ENCODE measurements around the gene CTBP2.

Gene CTBP2

GRCh38 chr10:125005312-125006187 is 154.8 kb downstream of the CTBP2 start:
- ChIA-PET POLR2A (interaction anchor here (0.5 kb wide), 1 partner anchor 63 kb away, joined by 3 read pairs; no protein-coding TSS in a partner anchor), CTCF (interaction anchor here (0.6 kb wide), 1 partner anchor 196 kb away, joined by 9 read pairs; no protein-coding TSS in a partner anchor)
- TF ChIP-seq NFRKB (IDR thresholded peaks at IDR 0.05) (no peak), ZNF384 (IDR thresholded peaks at IDR 0.05) (no peak), BHLHE40 (IDR thresholded peaks at IDR 0.05; ENCODE audit: borderline replicate concordance) (no peak), FOXM1 (IDR thresholded peaks at IDR 0.05; ENCODE audit: borderline replicate concordance) (no peak), PKNOX1 (IDR thresholded peaks at IDR 0.05) (no peak), HDGF (IDR thresholded peaks at IDR 0.05; ENCODE audit: borderline replicate concordance) (no peak), ELF4 (IDR thresholded peaks at IDR 0.05) (no peak), FOXA1 (IDR thresholded peaks at IDR 0.05) (no peak), LEF1 (IDR thresholded peaks at IDR 0.05; ENCODE audit: borderline replicate concordance) (no peak), SP1 (IDR thresholded peaks at IDR 0.05) (no peak), ARNT (IDR thresholded peaks at IDR 0.05) (no peak), FOXK2 (IDR thresholded peaks at IDR 0.05) (no peak), TARDBP (IDR thresholded peaks at IDR 0.05) (no peak), SUZ12 (IDR thresholded peaks at IDR 0.05) (no peak), L3MBTL2 (conservative IDR thresholded peaks at IDR 0.05) (no peak), CTBP1 (IDR thresholded peaks at IDR 0.05; ENCODE audit: borderline replicate concordance) (no peak)
- DNase-seq (ENCODE audit: extremely low spot score): no peak

- TF ChIP-seq CTBP1 (IDR thresholded peaks at IDR 0.05; ENCODE audit: borderline replicate concordance): no peak
- TF ChIP-seq FOXA1 (IDR thresholded peaks at IDR 0.05): no peak
- TF ChIP-seq SP1 (IDR thresholded peaks at IDR 0.05): no peak
- no peak for TF ChIP-seq FOXK2 (IDR thresholded peaks at IDR 0.05)
- TF ChIP-seq LEF1 (IDR thresholded peaks at IDR 0.05; ENCODE audit: borderline replicate concordance): no peak
- DNase-seq (ENCODE audit: extremely low spot score): no peak
- ChIA-PET CTCF (no interaction called here), POLR2A (no interaction called here)
These were observed 155.6 kb downstream of the CTBP2 start for GRCh38 chr10:125004571-125005311.

- ChIA-PET POLR2A (no interaction called here), CTCF (no interaction called here)
- DNase-seq (ENCODE audit: extremely low spot score): no peak
- TF ChIP-seq CTBP1 (IDR thresholded peaks at IDR 0.05; ENCODE audit: borderline replicate concordance) (no peak), NFRKB (IDR thresholded peaks at IDR 0.05) (no peak), ZNF384 (IDR thresholded peaks at IDR 0.05) (no peak), FOXA1 (IDR thresholded peaks at IDR 0.05) (no peak)
These were observed 156.4 kb downstream of the CTBP2 start for GRCh38 chr10:125003901-125004467.

- CTCF ChIA-PET: no interaction called here
These were observed 157.0 kb downstream of the CTBP2 start for GRCh38 chr10:125003146-125003900.

GRCh38 chr10:125002423-125003145 is 157.8 kb downstream of the CTBP2 start:
- no peak for DNase-seq (ENCODE audit: extremely low spot score)
- ChIA-PET CTCF (no interaction called here), POLR2A (no interaction called here)
- no peak for TF ChIP-seq L3MBTL2 (conservative IDR thresholded peaks at IDR 0.05)
- no peak for TF ChIP-seq NFRKB (IDR thresholded peaks at IDR 0.05)
- no peak for TF ChIP-seq SUZ12 (IDR thresholded peaks at IDR 0.05)
- no peak for TF ChIP-seq ZNF384 (IDR thresholded peaks at IDR 0.05)
- TF ChIP-seq TARDBP (IDR thresholded peaks at IDR 0.05): no peak
- TF ChIP-seq PKNOX1 (IDR thresholded peaks at IDR 0.05): no peak
- no peak for TF ChIP-seq HDGF (IDR thresholded peaks at IDR 0.05; ENCODE audit: borderline replicate concordance)

More at GRCh38 chr10:125003146-125003900, 157.0 kb downstream of the CTBP2 start:
- no peak for TF ChIP-seq FOXK2 (IDR thresholded peaks at IDR 0.05)
- TF ChIP-seq CTBP1 (IDR thresholded peaks at IDR 0.05; ENCODE audit: borderline replicate concordance): no peak
- TF ChIP-seq SP1 (IDR thresholded peaks at IDR 0.05): no peak
- POLR2A ChIA-PET: no interaction called here
- DNase-seq (ENCODE audit: extremely low spot score): no peak

GRCh38 chr10:125002047-125002422 is 158.3 kb downstream of the CTBP2 start:
- ChIA-PET CTCF (no interaction called here), POLR2A (no interaction called here)
- TF ChIP-seq SUZ12 (IDR thresholded peaks at IDR 0.05) (no peak), PKNOX1 (IDR thresholded peaks at IDR 0.05) (no peak), NFRKB (IDR thresholded peaks at IDR 0.05) (no peak), FOXA1 (IDR thresholded peaks at IDR 0.05) (no peak), ZNF384 (IDR thresholded peaks at IDR 0.05) (no peak), CTBP1 (IDR thresholded peaks at IDR 0.05; ENCODE audit: borderline replicate concordance) (no peak), LEF1 (IDR thresholded peaks at IDR 0.05; ENCODE audit: borderline replicate concordance) (no peak), BHLHE40 (IDR thresholded peaks at IDR 0.05; ENCODE audit: borderline replicate concordance) (no peak), ELF4 (IDR thresholded peaks at IDR 0.05) (no peak), FOXM1 (IDR thresholded peaks at IDR 0.05; ENCODE audit: borderline replicate concordance) (no peak), FOXK2 (IDR thresholded peaks at IDR 0.05) (no peak)
- DNase-seq (ENCODE audit: extremely low spot score): no peak
